Heart left ventricle (tissue), 16 donors: Measurements from ENCODE around the gene PLOD1. TPM values are rescaled to one million over a fixed set of nuclear protein-coding genes. Genes with fewer than 3 reads are reported as not detected.
A peak's percentile ranks its signal among the peaks of the same experiment; 100 is the strongest.

Experiments
- ATAC-seq, 4 donors: fragments of 200-7000 bp; cut with Tn5 transposase; one replicate each; pipeline ENCODE4 v1.9.1; 2020 to 2022; ENCODE audit warnings: moderate library complexity in 4 of 4, mild to moderate bottlenecking in 3 of 4, moderate number of reproducible peaks in 1 of 4
- DNase-seq, 5 donors: peaks; one replicate each; pipeline ENCODE4 v3.0.0-alpha.2; 2020
- H3K27ac ChIP-seq, 12 donors: fragments of 200-600 bp; sonication (generic) in 4 of 12; one replicate each; pipeline versions ENCODE4 v1.5.0 to v1.8.0; 2016 to 2022; ENCODE audit warnings: mild to moderate bottlenecking in 2 of 12
- H3K27me3 ChIP-seq, 9 donors: fragments of 200-600 bp; sonication (generic) in 2 of 9; one replicate each; pipeline versions ENCODE4 v1.5.1 to v1.8.0; 2016 to 2022; ENCODE audit warnings: mild to moderate bottlenecking in 3 of 9
- H3K36me3 ChIP-seq, 9 donors: fragments of 200-600 bp; sonication (generic) in 2 of 9; one replicate each; pipeline versions ENCODE4 v1.5.0 to v1.8.0; 2018 to 2022; ENCODE audit warnings: mild to moderate bottlenecking in 2 of 9
- H3K4me1 ChIP-seq, 12 donors: fragments of 200-600 bp; sonication (generic) in 4 of 12; one replicate each; pipeline versions ENCODE4 v1.5.0 to v1.8.0; 2016 to 2022; ENCODE audit warnings: mild to moderate bottlenecking in 3 of 12
- H3K4me3 ChIP-seq, 12 donors: fragments of 200-600 bp; sonication (generic) in 4 of 12; one replicate each; pipeline versions ENCODE4 v1.5.0 to v1.8.0; 2017 to 2022; ENCODE audit warnings: mild to moderate bottlenecking in 9 of 12, moderate library complexity in 4 of 12
- H3K9me3 ChIP-seq, 12 donors: fragments of 200-600 bp; sonication (generic) in 4 of 12; one replicate each; pipeline versions ENCODE4 v1.5.0 to v1.8.0; 2016 to 2022; ENCODE audit warnings: mild to moderate bottlenecking in 1 of 12
- POLR2A ChIP-seq, 2 donors: fragments of 450-650 bp; IDR thresholded peaks; one replicate each; pipeline ENCODE4 v1.6.1; 2017; ENCODE audit warnings: antibody characterized with exemption in 2 of 2, mild to moderate bottlenecking in 2 of 2, moderate library complexity in 2 of 2
- WGBS, 4 donors: extraction: QIAGEN DNeasy Blood & Tissue Kit in 2 of 4; methylation state at CpG; one replicate each; pipeline versions ENCODE4 v1.1.5 to v1.1.7; 2013 to 2018; 5-methylcytosine and 5-hydroxymethylcytosine counted together
- intact Hi-C, 10 donors: fragments of 100-400 bp; cut with DNase I; formaldehyde crosslinking; loops; one replicate each; pipeline versions ENCODE4 v1.11.1 to v1.14.2; 2022
- polyA plus RNA-seq, 2 donors: library from polyadenylated mRNA; stranded (reverse); fragments of 200-250 nt; gene quantifications; one replicate each; pipeline ENCODE4 v1.2.3, GENCODE V29; 2013
- total RNA-seq, 9 donors: library from RNA; depleted of rRNA in 2 of 9; stranded (reverse); fragments of >200 nt in 2 of 9; fragmentation: NEBNext Ultra II Directional in 3 of 9; extraction: Animal tissue kit (Norgen Biotek cat#: 25700) in 3 of 9; gene quantifications; one replicate each; pipeline versions ENCODE4 v1.1.0 to v1.2.4, GENCODE V29; 2016 to 2023
- TF ChIP-seq, protein P1 (sequence below), 12 donors: fragments of 200-600 bp; sonication (generic) in 4 of 12; IDR thresholded peaks; one replicate each; pipeline versions ENCODE4 v1.5.0 to v1.8.0; 2018 to 2022; ENCODE audit warnings: antibody characterized with exemption in 12 of 12, mild to moderate bottlenecking in 5 of 12
- donor health status: ischemic (EF 13 %, LVEDD 7.1; RV severe dilation, severe dysfunction).
- donor health status: healthy with polysubstance abuse.
- donor health status: DM: no; HTN: yes; CAD: no.
- donor health status: DM: no; HTN: no; CAD: no.
- donor health status: ischemic (EF 25% LVEDD 6.9; RV normal size, moderate dysfunction).
- donor health status: ischemic (EF 25% LVEDD 5.7; RV mildly dilated, moderate dysfunction).
- donor health status: healthy.
- donor health status: DM: yes; HTN: yes; CAD: no.
- donor health status: ischemic (EF 35%, LVEDD 5.7; RV mildly dilated, moderate dysfunction).
- donor health status: nonischemic (EF 11% LVEDD 7.7; RV severe dilation, severe dysfunction).
- donor health status: DM: yes; HTN: yes; CAD: no.
- donor health status: PGD.
- donor health status: ischemic (EF 29% LVEDD 5.4; RV normal size, mild dysfunction).
- donor health status: nonischemic (EF 23%, LVEDD 6.1; RV moderate dilation, normal function).

Gene PLOD1
- total and polyA plus RNA-seq, 11 donors: 37.5 to 108 (median 50.1) TPM

DNA sequence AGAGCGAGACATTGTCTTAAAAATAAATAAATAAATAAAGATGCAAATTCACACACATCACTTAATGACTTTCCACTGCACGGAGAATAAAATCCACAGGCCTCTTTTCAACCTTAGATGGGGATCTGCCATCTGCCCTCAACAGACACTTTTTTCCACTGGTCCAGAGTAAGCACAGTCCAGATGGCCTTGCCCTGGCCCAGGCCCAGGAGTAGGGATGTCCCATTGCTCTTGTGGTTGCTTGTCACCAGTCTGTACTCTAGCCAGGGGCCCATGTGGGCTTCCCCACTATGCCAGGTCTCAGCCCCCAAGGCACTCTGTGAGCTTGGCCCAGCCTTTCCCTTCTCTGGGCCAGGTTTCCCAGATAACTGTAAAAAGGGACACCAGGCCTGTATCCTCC lies 17.4 kb downstream of the PLOD1 start:
- Histone ChIP-seq H3K27ac (peak overlapping the region in 2 of 12 donors; percentile 14 to 26), H3K4me1 (peaks cover 0 to 15% (median 0%) of the 10 kb centered on the region in 12 donors), H3K27me3 (no peaks in the 10 kb centered on the region), H3K9me3 (no peaks in the 10 kb centered on the region), H3K4me3 (no peak overlapping the region), H3K36me3 (peaks cover 0 to 81% (median 61%) of the 10 kb centered on the region in 9 donors)
- 90 to 96% (median 92%) methylated on average over 2 of the region's 2 CpGs for WGBS, 4 donors
- no peak for TF ChIP-seq POLR2A (IDR thresholded peaks at IDR 0.05)
- TF ChIP-seq, protein P1, sequence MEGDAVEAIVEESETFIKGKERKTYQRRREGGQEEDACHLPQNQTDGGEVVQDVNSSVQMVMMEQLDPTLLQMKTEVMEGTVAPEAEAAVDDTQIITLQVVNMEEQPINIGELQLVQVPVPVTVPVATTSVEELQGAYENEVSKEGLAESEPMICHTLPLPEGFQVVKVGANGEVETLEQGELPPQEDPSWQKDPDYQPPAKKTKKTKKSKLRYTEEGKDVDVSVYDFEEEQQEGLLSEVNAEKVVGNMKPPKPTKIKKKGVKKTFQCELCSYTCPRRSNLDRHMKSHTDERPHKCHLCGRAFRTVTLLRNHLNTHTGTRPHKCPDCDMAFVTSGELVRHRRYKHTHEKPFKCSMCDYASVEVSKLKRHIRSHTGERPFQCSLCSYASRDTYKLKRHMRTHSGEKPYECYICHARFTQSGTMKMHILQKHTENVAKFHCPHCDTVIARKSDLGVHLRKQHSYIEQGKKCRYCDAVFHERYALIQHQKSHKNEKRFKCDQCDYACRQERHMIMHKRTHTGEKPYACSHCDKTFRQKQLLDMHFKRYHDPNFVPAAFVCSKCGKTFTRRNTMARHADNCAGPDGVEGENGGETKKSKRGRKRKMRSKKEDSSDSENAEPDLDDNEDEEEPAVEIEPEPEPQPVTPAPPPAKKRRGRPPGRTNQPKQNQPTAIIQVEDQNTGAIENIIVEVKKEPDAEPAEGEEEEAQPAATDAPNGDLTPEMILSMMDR (IDR thresholded peaks at IDR 0.05): no peak
- DNase-seq (no peak), ATAC-seq (peak in 2 of 4 donors; percentile 6 to 25)
- intact Hi-C loops: no loop called here

DNA sequence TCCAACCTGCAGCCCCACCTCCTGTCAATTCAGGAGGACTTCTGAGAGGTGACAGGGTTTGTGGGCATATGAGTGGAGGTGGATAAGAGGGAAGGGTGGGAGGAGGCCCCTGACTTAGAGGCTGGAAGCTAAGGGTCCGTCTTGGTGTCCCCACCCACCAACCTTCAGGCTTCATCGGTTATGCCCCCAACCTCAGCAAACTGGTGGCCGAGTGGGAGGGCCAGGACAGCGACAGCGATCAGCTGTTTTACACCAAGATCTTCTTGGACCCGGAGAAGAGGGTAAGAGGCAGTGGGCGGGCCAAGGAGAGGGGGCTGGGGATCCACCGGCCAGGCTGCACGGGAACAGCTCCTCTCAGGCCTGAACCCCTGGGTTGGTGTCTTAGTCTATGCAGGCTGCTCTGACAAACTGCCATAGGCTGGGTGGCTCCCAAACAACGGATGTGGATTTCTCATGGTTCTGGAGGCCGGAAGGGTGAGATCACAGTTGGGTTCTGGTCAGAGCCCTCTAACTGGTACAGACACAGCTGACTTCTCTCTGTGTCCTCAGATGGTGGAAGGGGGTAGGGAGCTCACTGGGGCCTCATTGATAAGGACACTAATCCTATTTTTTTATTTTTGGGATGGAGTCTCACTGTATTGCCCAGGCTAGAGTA lies 18.1 kb downstream of the PLOD1 start:
- H3K36me3 ChIP-seq: peaks cover 0 to 88% (median 68%) of the 10 kb centered on the region in 9 donors
- no peak overlapping the region for H3K4me3 ChIP-seq
- TF ChIP-seq POLR2A (IDR thresholded peaks at IDR 0.05): no peak
- TF ChIP-seq, protein P1 (IDR thresholded peaks at IDR 0.05): no peak
- H3K27me3 ChIP-seq: no peaks in the 10 kb centered on the region
- ATAC-seq: peak in 3 of 4 donors; percentile 21 to 61 (median 59)
- intact Hi-C loops: no loop called here
- H3K27ac ChIP-seq: peak overlapping the region in 3 of 12 donors; percentile 14 to 43 (median 26)
- no peaks in the 10 kb centered on the region for H3K9me3 ChIP-seq
- DNase-seq: peak in 2 of 5 donors; percentile 28 to 53
- peaks cover 0 to 15% (median 0%) of the 10 kb centered on the region in 12 donors for H3K4me1 ChIP-seq
- WGBS, 4 donors: 73 to 88% (median 85%) methylated on average over 10 to 11 of the region's 11 CpGs

DNA sequence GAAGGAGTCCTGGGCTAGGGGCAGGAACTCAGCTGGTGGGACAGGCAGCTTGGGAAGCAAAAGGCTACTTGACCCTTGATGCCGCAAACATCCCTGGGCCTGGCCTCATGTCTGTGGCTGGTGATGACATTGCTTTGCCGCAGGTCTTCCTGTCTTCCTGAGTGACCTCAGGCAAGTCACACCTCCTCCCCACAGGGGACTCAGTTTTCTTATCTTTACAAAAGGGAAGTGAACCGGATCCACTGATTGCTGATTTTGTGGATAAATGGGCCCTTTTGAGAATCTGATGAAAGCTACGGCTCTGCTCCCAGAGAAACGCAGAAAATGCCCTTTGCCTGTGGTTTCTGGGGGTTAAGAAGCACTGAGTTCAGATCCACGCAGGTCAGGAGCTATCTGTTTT lies 20.7 kb downstream of the PLOD1 start:
- no peaks in the 10 kb centered on the region for H3K27me3 ChIP-seq
- no peak overlapping the region for H3K27ac ChIP-seq
- DNase-seq (no peak), ATAC-seq (no peak)
- H3K4me1 ChIP-seq: peaks cover 0 to 15% (median 0%) of the 10 kb centered on the region in 12 donors
- no peak overlapping the region for H3K4me3 ChIP-seq
- WGBS, 4 donors: 76 to 82% (median 79%) methylated on average over 6 of the region's 6 CpGs
- TF ChIP-seq POLR2A (IDR thresholded peaks at IDR 0.05): no peak
- TF ChIP-seq, protein P1 (IDR thresholded peaks at IDR 0.05): no peak
- H3K36me3 ChIP-seq: peaks cover 0 to 92% (median 76%) of the 10 kb centered on the region in 9 donors
- intact Hi-C loops: no loop called here
- H3K9me3 ChIP-seq: no peaks in the 10 kb centered on the region

DNA sequence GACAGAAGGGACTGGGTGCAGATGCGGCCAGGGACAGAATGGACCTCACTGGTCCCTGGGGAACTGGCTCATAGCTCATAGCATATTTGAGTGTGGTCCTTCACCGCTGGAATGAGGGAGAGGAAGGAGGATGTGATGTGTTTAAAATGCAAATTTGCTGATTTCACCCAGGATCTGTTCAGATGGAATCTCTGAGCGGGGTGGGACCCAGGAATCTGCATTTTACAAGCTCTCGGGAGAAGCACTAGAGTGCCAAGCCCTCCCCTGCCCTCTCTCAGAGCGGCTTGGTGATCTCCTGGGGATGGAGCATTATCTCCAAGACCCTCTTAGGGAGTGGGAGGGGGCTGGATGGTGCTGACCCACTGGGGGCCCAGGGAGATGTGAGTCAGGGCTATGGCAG lies 22.9 kb downstream of the PLOD1 start:
- Histone ChIP-seq H3K27ac (no peak overlapping the region), H3K27me3 (no peaks in the 10 kb centered on the region), H3K9me3 (no peaks in the 10 kb centered on the region), H3K4me3 (no peak overlapping the region), H3K4me1 (peaks cover 0 to 19% (median 0%) of the 10 kb centered on the region in 12 donors), H3K36me3 (peaks cover 0 to 94% (median 76%) of the 10 kb centered on the region in 9 donors)
- TF ChIP-seq, protein P1 (IDR thresholded peaks at IDR 0.05): no peak
- TF ChIP-seq POLR2A (IDR thresholded peaks at IDR 0.05): no peak
- ATAC-seq (peak in 1 of 4 donors; percentile 13), DNase-seq (no peak)
- WGBS, 4 donors: 66 to 89% (median 83%) methylated on average over 3 to 5 of the region's 5 CpGs
- intact Hi-C loops: no loop called here
